MM.1S (cell line): ENCODE results near the gene XRCC4.

Experiments
- CTCF ChIP-seq: fragments of 300-600 bp; sonication (generic); IDR thresholded peaks from 2 replicates; pipeline ENCODE4 v1.5.1; 2016; ENCODE audit warnings: antibody characterized with exemption, low read length, mixed read lengths
- EZH2 ChIP-seq: fragments of 300-600 bp; sonication (generic); optimal IDR thresholded peaks from 2 replicates; pipeline ENCODE3; 2017; ENCODE audit warnings: low read depth, mild to moderate bottlenecking, antibody characterized with exemption, low read length, mixed read lengths
- EZH2phosphoT487 ChIP-seq: fragments of 300-600 bp; sonication (generic); IDR thresholded peaks from 2 replicates; pipeline ENCODE4 v1.6.1; 2018; ENCODE audit warnings: antibody characterized with exemption, low read length

DNA sequence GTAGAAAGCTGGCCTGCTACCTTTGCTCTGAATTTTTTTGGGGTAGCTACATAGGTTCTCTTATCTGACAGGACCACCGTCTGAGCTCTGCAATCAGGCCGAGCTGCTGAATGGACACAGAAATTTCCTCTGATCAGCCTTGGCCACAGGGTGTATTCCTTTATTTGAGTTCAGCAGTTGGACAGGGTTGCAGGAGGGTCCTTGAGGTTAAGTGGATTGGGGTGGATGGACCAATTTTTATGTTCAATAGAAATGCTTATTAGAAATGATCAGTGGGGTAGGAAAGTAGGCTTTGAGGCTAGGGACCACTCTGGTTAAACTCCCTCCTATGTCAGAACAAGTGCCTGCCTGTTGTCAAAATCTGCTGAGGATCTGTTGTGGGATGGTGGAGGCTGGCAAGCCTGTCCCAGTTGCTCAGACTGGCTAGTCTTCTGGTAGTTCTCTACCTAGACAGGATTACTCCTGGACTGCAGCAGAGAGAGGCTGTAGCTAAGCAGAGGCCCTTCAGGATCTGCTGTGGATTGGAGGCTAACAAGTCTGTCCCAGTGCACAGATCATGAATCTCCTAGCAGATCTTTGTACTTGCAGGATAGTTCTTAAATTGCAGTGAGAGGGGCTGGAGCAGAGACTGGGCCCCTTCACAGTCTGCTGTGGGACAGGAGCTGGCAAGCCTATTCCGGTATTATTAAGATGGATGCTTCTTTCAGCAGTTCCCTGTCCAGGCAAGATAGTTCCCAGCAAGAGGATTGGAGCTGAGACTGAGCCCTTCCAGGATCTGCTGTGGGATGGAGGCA is 18.0 kb downstream of the XRCC4 start:
- no peak for TF ChIP-seq CTCF
- TF ChIP-seq EZH2 = no peak
- TF ChIP-seq EZH2phosphoT487 = no peak
